Measurements from ENCODE around the gene FSTL3.

DNA sequence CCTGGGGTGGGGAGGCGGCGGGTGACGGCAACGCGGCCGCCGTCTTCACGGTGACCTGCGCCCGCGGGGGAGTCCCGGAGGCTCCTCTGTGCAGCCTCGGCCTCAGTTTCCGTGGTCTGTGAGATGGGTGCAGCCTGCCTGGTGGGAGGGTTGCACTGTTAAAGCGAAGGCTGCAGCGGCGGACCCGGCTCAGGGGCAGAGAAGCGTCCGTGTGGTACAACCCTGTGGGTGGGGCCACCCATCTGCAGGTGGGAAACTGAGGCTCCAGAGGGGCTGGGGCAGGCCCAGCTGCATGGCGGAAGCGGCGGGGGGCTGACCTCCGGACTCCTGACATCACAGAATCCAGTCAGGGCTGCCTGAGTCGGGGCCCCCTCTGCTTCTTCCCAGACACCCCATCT, 36.0 kb upstream of the FSTL3 start:
- TF ChIP-seq, protein P1, sequence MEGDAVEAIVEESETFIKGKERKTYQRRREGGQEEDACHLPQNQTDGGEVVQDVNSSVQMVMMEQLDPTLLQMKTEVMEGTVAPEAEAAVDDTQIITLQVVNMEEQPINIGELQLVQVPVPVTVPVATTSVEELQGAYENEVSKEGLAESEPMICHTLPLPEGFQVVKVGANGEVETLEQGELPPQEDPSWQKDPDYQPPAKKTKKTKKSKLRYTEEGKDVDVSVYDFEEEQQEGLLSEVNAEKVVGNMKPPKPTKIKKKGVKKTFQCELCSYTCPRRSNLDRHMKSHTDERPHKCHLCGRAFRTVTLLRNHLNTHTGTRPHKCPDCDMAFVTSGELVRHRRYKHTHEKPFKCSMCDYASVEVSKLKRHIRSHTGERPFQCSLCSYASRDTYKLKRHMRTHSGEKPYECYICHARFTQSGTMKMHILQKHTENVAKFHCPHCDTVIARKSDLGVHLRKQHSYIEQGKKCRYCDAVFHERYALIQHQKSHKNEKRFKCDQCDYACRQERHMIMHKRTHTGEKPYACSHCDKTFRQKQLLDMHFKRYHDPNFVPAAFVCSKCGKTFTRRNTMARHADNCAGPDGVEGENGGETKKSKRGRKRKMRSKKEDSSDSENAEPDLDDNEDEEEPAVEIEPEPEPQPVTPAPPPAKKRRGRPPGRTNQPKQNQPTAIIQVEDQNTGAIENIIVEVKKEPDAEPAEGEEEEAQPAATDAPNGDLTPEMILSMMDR (conservative IDR thresholded peaks at IDR 0.05) = no peak
- TF ChIP-seq ZFX (IDR thresholded peaks at IDR 0.05) = no peak
